B cell (primary cell): Measurements from ENCODE around the gene ASXL2. TPM values are rescaled to one million over a fixed set of nuclear protein-coding genes. Genes with fewer than 3 reads are reported as not detected.

ENCODE experiments used
- ATAC-seq: fragments of 200-7000 bp; cut with Tn5 transposase; one replicate; pipeline ENCODE4 v1.10.0; 2021; ENCODE audit warnings: low read depth, mild to moderate bottlenecking, moderate number of reproducible peaks, moderate library complexity
- CTCF ChIA-PET: fragments of 350-600 bp; sonication (Branson Sonifier 250); formaldehyde crosslinking; loops from one replicate; lab custom pipeline; 2021; ENCODE audit warnings: antibody characterized with exemption, inconsistent platforms; lab: Charles Lee
- POLR2A ChIA-PET: fragments of 350-600 bp; sonication (Branson Sonifier 250); formaldehyde crosslinking; loops from one replicate; lab custom pipeline; 2021; ENCODE audit warnings: antibody characterized with exemption; lab: Charles Lee
- DNase-seq: peaks from one replicate; pipeline ENCODE4 v3.0.0; 2013
- H2AFZ ChIP-seq: 2 replicates; pipeline ENCODE4 v1.6.1; 2012; ENCODE audit warnings: mild to moderate bottlenecking, low read depth, low read length; ENCODE audit not compliant: insufficient read depth, poor library complexity, severe bottlenecking
- H3K27ac ChIP-seq, 2 donors: 1 replicate in 1 of 2; 2 replicates in 1 of 2; pipeline ENCODE4 v1.5.1; 2012 to 2013; ENCODE audit warnings: low read length in 2 of 2, mild to moderate bottlenecking in 2 of 2, moderate library complexity in 1 of 2
- H3K27me3 ChIP-seq, 4 experiments: fragments of 200-600 bp in 1 of 4; sonication (generic) in 1 of 4; replicated peaks in 1 of 4; 1 replicate in 2 of 4; 2 replicates in 2 of 4; pipeline versions ENCODE4 v1.6.1 to v1.7.0; 2013 to 2016; ENCODE audit warnings: low read length in 3 of 4, mild to moderate bottlenecking in 2 of 4, mixed read lengths in 1 of 4, moderate library complexity in 1 of 4; ENCODE audit not compliant: insufficient read depth in 4 of 4, control insufficient read depth in 3 of 4; ENCODE audit errors: control extremely low read depth in 1 of 4
- H3K36me3 ChIP-seq, 2 experiments: replicated peaks in 1 of 2; 1 replicate in 1 of 2; 2 replicates in 1 of 2; pipeline versions ENCODE4 v1.6.1 to v1.7.1; 2013; ENCODE audit warnings: low read length in 1 of 2; ENCODE audit not compliant: insufficient read depth in 2 of 2, control insufficient read depth in 1 of 2; ENCODE audit errors: control extremely low read depth in 1 of 2, extremely low read depth in 1 of 2
- H3K4me1 ChIP-seq, 2 donors: fragments of 200-600 bp in 1 of 2; sonication (generic) in 1 of 2; 1 replicate in 1 of 2; 2 replicates in 1 of 2; pipeline versions ENCODE4 v1.5.1 to v1.6.1; 2013 to 2017; ENCODE audit warnings: low read length in 2 of 2; ENCODE audit not compliant: control insufficient read depth in 2 of 2, insufficient read depth in 2 of 2
- H3K4me2 ChIP-seq: replicated peaks from 2 replicates; pipeline ENCODE3; 2012; ENCODE audit warnings: mild to moderate bottlenecking, low read depth, low read length; ENCODE audit not compliant: poor library complexity, severe bottlenecking
- H3K4me3 ChIP-seq, 5 experiments: fragments of 200-600 bp in 1 of 5; sonication (generic) in 1 of 5; 1 replicate in 3 of 5; 2 replicates in 2 of 5; pipeline versions ENCODE4 v1.5.1 to v1.7.0; 2011 to 2016; ENCODE audit warnings: low read length in 4 of 5, mild to moderate bottlenecking in 4 of 5, low read depth in 2 of 5, control low read depth in 1 of 5, moderate library complexity in 1 of 5; ENCODE audit not compliant: insufficient read depth in 1 of 5; ENCODE audit errors: control extremely low read depth in 1 of 5, extremely low read depth in 1 of 5
- H3K79me2 ChIP-seq: fragments of 200-600 bp; sonication (generic); one replicate; pipeline ENCODE4 v1.6.0; 2016; ENCODE audit warnings: low read length; ENCODE audit not compliant: control insufficient read depth, insufficient read depth
- H3K9ac ChIP-seq: fragments of 200-600 bp; sonication (generic); 2 replicates; pipeline ENCODE4 v1.6.1; 2017; ENCODE audit warnings: mild to moderate bottlenecking, low read length, moderate library complexity
- H3K9me3 ChIP-seq, 3 donors: one replicate each; pipeline versions ENCODE4 v1.6.1 to v1.7.1; 2013; ENCODE audit warnings: low read length in 2 of 3; ENCODE audit not compliant: control insufficient read depth in 2 of 3, insufficient read depth in 1 of 3; ENCODE audit errors: control extremely low read depth in 1 of 3
- H4K20me1 ChIP-seq: 2 replicates; pipeline ENCODE4 v1.6.0; 2012; ENCODE audit warnings: mild to moderate bottlenecking, low read length; ENCODE audit not compliant: insufficient read depth, control insufficient read depth, poor library complexity, severe bottlenecking
- H3K27ac Mint-ChIP-seq: one replicate; pipeline ENCODE4 v1.8.0; 2021; ENCODE audit warnings: mixed read lengths
- H3K27me3 Mint-ChIP-seq: one replicate; pipeline ENCODE4 v1.8.0; 2021; ENCODE audit warnings: mixed read lengths
- H3K4me1 Mint-ChIP-seq: one replicate; pipeline ENCODE4 v1.8.0; 2021; ENCODE audit warnings: mixed read lengths
- H3K4me3 Mint-ChIP-seq: one replicate; pipeline ENCODE4 v1.8.0; 2021; ENCODE audit warnings: mixed read lengths
- H3K9me3 Mint-ChIP-seq: one replicate; pipeline ENCODE4 v1.8.0; 2022; ENCODE audit warnings: mixed read lengths; ENCODE audit not compliant: insufficient read depth
- CTCF ChIP-seq: fragments of 200-600 bp; IDR thresholded peaks from one replicate; pipeline ENCODE4 v1.8.0; 2022; ENCODE audit warnings: antibody characterized with exemption, mild to moderate bottlenecking
- EZH2 ChIP-seq: IDR thresholded peaks from 2 replicates; pipeline ENCODE4 v1.6.1; 2012; ENCODE audit warnings: borderline replicate concordance, low read depth, mild to moderate bottlenecking, moderate library complexity, low read length; ENCODE audit not compliant: insufficient read depth, poor library complexity, severe bottlenecking
- WGBS: methylation state at CpG from one replicate; pipeline ENCODE4 v1.1.5; 2013; ENCODE audit warnings: missing lambda C conversion rate; ENCODE audit not compliant: insufficient coverage; 5-methylcytosine and 5-hydroxymethylcytosine counted together
- intact Hi-C: fragments of 100-400 bp; cut with micrococcal nuclease; formaldehyde crosslinking; loops from one replicate; pipeline ENCODE4 v1.10.0; 2022
- polyA plus RNA-seq: library from polyadenylated mRNA; depleted of rRNA; stranded (reverse); fragments of >200 nt; gene quantifications from 2 replicates; pipeline ENCODE4 v1.2.3, GENCODE V29; 2012
- total RNA-seq, 2 donors: library from RNA; stranded (reverse); fragments of 120-200 nt in 1 of 2; gene quantifications; 1 replicate in 1 of 2; 2 replicates in 1 of 2; pipeline versions ENCODE4 v1.2.3 to v1.2.4, GENCODE V29; 2013 to 2022

The ASXL2 gene
- total and polyA plus RNA-seq, 2 donors (not counting 1 experiment from before 2014, with no cell fraction given): 7.6 to 55.0 TPM

- Histone ChIP-seq H3K27me3 (no peaks in the 10 kb centered on the region), H2AFZ (no peak overlapping the region), H3K9me3 (no peaks in the 10 kb centered on the region), H3K27ac (no peak overlapping the region), H3K4me2 (no peak overlapping the region), H3K4me1 (no peaks in the 10 kb centered on the region), H3K79me2 (no peaks in the 10 kb centered on the region), H3K9ac (no peak overlapping the region), H4K20me1 (no peaks in the 10 kb centered on the region), H3K36me3 (no peaks in the 10 kb centered on the region), H3K4me3 (no peak overlapping the region)
- ATAC-seq (no peak), DNase-seq (no peak)
- Mint-ChIP-seq H3K27ac (no peak overlapping the region), H3K9me3 (no peaks in the 10 kb centered on the region), H3K27me3 (no peaks in the 10 kb centered on the region), H3K4me1 (peaks cover 2% of the 10 kb centered on the region), H3K4me3 (no peak overlapping the region)
- 98% methylated on average over 7 of the region's 7 CpGs for WGBS
- ChIA-PET POLR2A (no interaction called here), CTCF (interaction anchor here (0.6 to 5.1 kb wide), 12 partner anchors 9 to 535 kb away, joined by 3 to 155 read pairs (median 4); partner anchors contain the start of gene DTNB)
- TF ChIP-seq CTCF: no peak
- no peak for TF ChIP-seq EZH2
- intact Hi-C loops: no loop called here
Observed at GRCh38 chr2:25699216-25699615, 179.1 kb downstream of the ASXL2 start.

- Histone ChIP-seq H3K9ac (no peak overlapping the region), H3K4me1 (no peaks in the 10 kb centered on the region), H3K4me2 (no peak overlapping the region), H3K27ac (no peak overlapping the region), H4K20me1 (no peaks in the 10 kb centered on the region), H3K27me3 (no peaks in the 10 kb centered on the region), H3K36me3 (no peaks in the 10 kb centered on the region), H3K79me2 (no peaks in the 10 kb centered on the region), H3K4me3 (no peak overlapping the region), H2AFZ (no peak overlapping the region), H3K9me3 (no peaks in the 10 kb centered on the region)
- Mint-ChIP-seq H3K27ac (no peak overlapping the region), H3K4me1 (peaks cover 2% of the 10 kb centered on the region), H3K27me3 (no peaks in the 10 kb centered on the region), H3K9me3 (no peaks in the 10 kb centered on the region), H3K4me3 (no peak overlapping the region)
- ATAC-seq (no peak), DNase-seq (no peak)
- ChIA-PET POLR2A (no interaction called here), CTCF (interaction anchor here (0.6 to 5.1 kb wide), 8 partner anchors 8 to 91 kb away, joined by 3 to 155 read pairs (median 7); partner anchors contain the start of gene DTNB)
- intact Hi-C loops: no loop called here
- TF ChIP-seq CTCF (no peak), EZH2 (no peak)
Observed at GRCh38 chr2:25698752-25699151, 179.5 kb downstream of the ASXL2 start.
